Gastrocnemius medialis (tissue), 4 donors: ENCODE data around the gene SRRM2.

Source experiments
- POLR2A ChIP-seq, 2 donors: fragments of 450-650 bp; IDR thresholded peaks; one replicate each; pipeline ENCODE4 v1.6.1; 2017; ENCODE audit warnings: antibody characterized with exemption in 2 of 2, mild to moderate bottlenecking in 2 of 2, moderate library complexity in 2 of 2
- TF ChIP-seq, protein P1 (sequence below), 5 experiments: fragments of 450-650 bp in 3 of 5; fragments of 200-600 bp in 2 of 5; sonication (generic) in 2 of 5; IDR thresholded peaks in 4 of 5; conservative IDR thresholded peaks in 1 of 5; 1 replicate in 4 of 5; 2 replicates in 1 of 5; pipeline ENCODE4 v1.5.1; 2016 to 2019; ENCODE audit warnings: antibody characterized with exemption in 5 of 5, mild to moderate bottlenecking in 3 of 5, moderate library complexity in 3 of 5

DNA sequence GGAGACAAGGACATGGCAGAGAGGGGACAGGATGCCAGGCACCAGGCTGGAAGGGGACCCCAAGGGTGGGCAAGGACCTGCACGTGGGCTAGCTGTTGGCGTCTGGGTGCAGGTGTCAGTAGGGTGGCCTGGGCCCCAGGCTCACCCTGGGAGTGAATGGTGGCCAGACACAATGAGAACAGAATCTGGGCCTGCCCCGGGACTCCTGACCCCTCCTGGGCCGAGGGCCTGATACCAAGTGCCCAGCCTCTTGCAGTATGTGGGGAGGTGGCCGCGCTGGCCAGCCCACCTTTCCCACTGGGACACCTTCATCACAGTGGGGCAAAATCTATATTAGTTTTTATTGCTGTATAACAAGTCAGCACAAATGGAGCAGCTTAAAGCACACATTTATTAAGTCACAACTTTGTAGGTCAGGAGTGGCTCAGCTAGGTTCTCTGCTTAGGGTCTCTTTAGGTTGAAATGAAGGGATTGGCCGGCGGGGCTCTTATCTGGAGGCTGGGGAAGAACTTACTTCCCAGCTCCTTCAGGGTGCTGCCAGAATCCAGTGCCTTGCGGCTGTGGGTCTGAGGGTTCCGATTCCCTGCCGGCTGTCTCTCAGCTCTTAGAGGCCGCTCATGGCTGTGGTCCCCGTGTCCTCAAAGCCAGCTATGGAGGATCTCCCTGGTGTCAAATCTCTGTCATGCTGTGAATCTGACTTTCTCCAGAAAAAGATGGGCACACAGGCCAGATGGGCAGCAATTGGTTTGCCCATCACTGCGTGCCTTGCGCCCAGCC, 31.3 kb downstream of the SRRM2 start:
- TF ChIP-seq, protein P1, sequence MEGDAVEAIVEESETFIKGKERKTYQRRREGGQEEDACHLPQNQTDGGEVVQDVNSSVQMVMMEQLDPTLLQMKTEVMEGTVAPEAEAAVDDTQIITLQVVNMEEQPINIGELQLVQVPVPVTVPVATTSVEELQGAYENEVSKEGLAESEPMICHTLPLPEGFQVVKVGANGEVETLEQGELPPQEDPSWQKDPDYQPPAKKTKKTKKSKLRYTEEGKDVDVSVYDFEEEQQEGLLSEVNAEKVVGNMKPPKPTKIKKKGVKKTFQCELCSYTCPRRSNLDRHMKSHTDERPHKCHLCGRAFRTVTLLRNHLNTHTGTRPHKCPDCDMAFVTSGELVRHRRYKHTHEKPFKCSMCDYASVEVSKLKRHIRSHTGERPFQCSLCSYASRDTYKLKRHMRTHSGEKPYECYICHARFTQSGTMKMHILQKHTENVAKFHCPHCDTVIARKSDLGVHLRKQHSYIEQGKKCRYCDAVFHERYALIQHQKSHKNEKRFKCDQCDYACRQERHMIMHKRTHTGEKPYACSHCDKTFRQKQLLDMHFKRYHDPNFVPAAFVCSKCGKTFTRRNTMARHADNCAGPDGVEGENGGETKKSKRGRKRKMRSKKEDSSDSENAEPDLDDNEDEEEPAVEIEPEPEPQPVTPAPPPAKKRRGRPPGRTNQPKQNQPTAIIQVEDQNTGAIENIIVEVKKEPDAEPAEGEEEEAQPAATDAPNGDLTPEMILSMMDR (IDR thresholded peaks at IDR 0.05 in 4 of 5, conservative IDR thresholded peaks at IDR 0.05 in 1 of 5): no peak
- TF ChIP-seq POLR2A (IDR thresholded peaks at IDR 0.05): no peak
